HepG2 (cell line): ENCODE data around the gene MLXIPL. TPM values are rescaled to one million over a fixed set of nuclear protein-coding genes. Genes with fewer than 3 reads are reported as not detected.
A peak's percentile ranks its signal among the peaks of the same experiment; 100 is the strongest.

Source experiments
- ATAC-seq: fragments of 200-7000 bp; cut with Tn5 transposase; 3 replicates; pipeline ENCODE4 v1.9.1; 2020; ENCODE audit warnings: mild to moderate bottlenecking, moderate library complexity
- BruUV-seq: library from RNA; stranded (reverse); fragments of 400-500 nt; replicated peaks from 2 replicates; lab custom pipeline; 2021; lab: Mats Ljungman, UMichigan
- CTCF ChIA-PET: fragments of 300-600 bp; formaldehyde crosslinking; extraction: SDS; loops from one replicate; lab custom pipeline; 2021; ENCODE audit warnings: low total read pairs, inconsistent platforms, low intra/inter-chr PET ratio; lab: Yijun Ruan, JAX
- POLR2A ChIA-PET: fragments of 350-600 bp; sonication (Branson Sonifier 250); formaldehyde crosslinking; loops from one replicate; lab custom pipeline; 2020; ENCODE audit warnings: antibody characterized with exemption, inconsistent platforms; lab: Yijun Ruan, JAX
- DNase-seq: peaks from one replicate; pipeline ENCODE4 v3.0.0-alpha.2; 2015; ENCODE audit warnings: low spot score
- FAIRE-seq: peaks from 3 replicates; lab custom pipeline; 2011; peaks lifted over from hg19 to GRCh38; lab: Jason Lieb, UNC
- H2AFZ ChIP-seq: one replicate; pipeline ENCODE4 v1.6.1; 2011; ENCODE audit warnings: low read length, inconsistent platforms
- H3K27ac ChIP-seq: fragments of 300-600 bp; 3 replicates; pipeline ENCODE4 v1.8.0; 2011; ENCODE audit warnings: mixed run types, mild to moderate bottlenecking, mixed read lengths, low read length, inconsistent platforms; ENCODE audit not compliant: insufficient read depth; ENCODE audit errors: extremely low read length
- H3K27me3 ChIP-seq, 2 experiments: fragments of 200-600 bp in 1 of 2; 2 replicates in 1 of 2; 3 replicates in 1 of 2; pipeline versions ENCODE4 v1.6.0 to v1.8.0; 2011; ENCODE audit warnings: low read length in 2 of 2, mild to moderate bottlenecking in 2 of 2, moderate library complexity in 2 of 2, inconsistent platforms in 1 of 2; ENCODE audit not compliant: insufficient read depth in 2 of 2, control insufficient read depth in 1 of 2
- H3K36me3 ChIP-seq, 2 experiments: fragments of 200-600 bp in 1 of 2; replicated peaks in 1 of 2; 2 replicates in 1 of 2; 3 replicates in 1 of 2; pipeline versions ENCODE4 v1.5.1 to v1.8.0; 2011; ENCODE audit warnings: low read length in 2 of 2, inconsistent platforms in 1 of 2; ENCODE audit not compliant: insufficient read depth in 2 of 2, control insufficient read depth in 1 of 2
- H3K4me1 ChIP-seq: 2 replicates; pipeline ENCODE4 v1.5.1; 2012; ENCODE audit warnings: low read length, inconsistent platforms; ENCODE audit not compliant: insufficient read depth
- H3K4me2 ChIP-seq: 2 replicates; pipeline ENCODE4 v1.6.0; 2011; ENCODE audit warnings: low read depth, low read length, inconsistent platforms
- H3K4me3 ChIP-seq, 3 experiments: fragments of 200-600 bp in 1 of 3; sonication (generic), shearing (Covaris generic) in 1 of 3; replicated peaks in 1 of 3; 2 replicates each; pipeline ENCODE4 v1.5.1; 2011 to 2016; ENCODE audit warnings: low read length in 3 of 3, inconsistent platforms in 2 of 3, low read depth in 2 of 3, mild to moderate bottlenecking in 2 of 3, control low read depth in 1 of 3, mixed read lengths in 1 of 3; ENCODE audit not compliant: insufficient read depth in 1 of 3
- H3K79me2 ChIP-seq: one replicate; pipeline ENCODE4 v1.6.1; 2011; ENCODE audit warnings: low read length, inconsistent platforms; ENCODE audit not compliant: insufficient read depth
- H3K9ac ChIP-seq: 2 replicates; pipeline ENCODE4 v1.6.0; 2011; ENCODE audit warnings: mild to moderate bottlenecking, low read depth, low read length, inconsistent platforms; ENCODE audit not compliant: insufficient read depth
- H3K9me3 ChIP-seq: 2 replicates; pipeline ENCODE4 v1.5.1; 2012; ENCODE audit warnings: mild to moderate bottlenecking, low read length
- H4K20me1 ChIP-seq: 2 replicates; pipeline ENCODE4 v1.6.0; 2011; ENCODE audit warnings: inconsistent platforms, mild to moderate bottlenecking, low read length, moderate library complexity; ENCODE audit not compliant: insufficient read depth
- AGO1 ChIP-seq: fragments of 200-400 bp; formaldehyde crosslinking; IDR thresholded peaks from 2 replicates; pipeline ENCODE4 v1.6.1; 2017; ENCODE audit warnings: mild to moderate bottlenecking, low read depth, low read length, moderate library complexity; ENCODE audit not compliant: poor library complexity, severe bottlenecking
- AGO2 ChIP-seq: fragments of 200-400 bp; formaldehyde crosslinking; optimal IDR thresholded peaks from 2 replicates; pipeline ENCODE3; 2017; ENCODE audit warnings: mild to moderate bottlenecking, low read depth, low read length, moderate library complexity
- HHEX ChIP-seq: IDR thresholded peaks from 2 replicates; pipeline ENCODE4 v1.6.1; 2016; ENCODE audit warnings: control low read depth
- HMG20B ChIP-seq: conservative IDR thresholded peaks from 2 replicates; pipeline ENCODE4 v1.6.1; 2016; ENCODE audit warnings: missing genetic modification reagents, missing compliant biosample characterization
- KDM2A ChIP-seq: sonication (generic); formaldehyde crosslinking; IDR thresholded peaks from 2 replicates; pipeline ENCODE4 v1.4.0; 2020; ENCODE audit warnings: low read depth, missing genetic modification reagents, borderline replicate concordance
- NONO ChIP-seq, 2 experiments: fragments of 450-650 bp in 1 of 2; sonication (generic) in 1 of 2; formaldehyde crosslinking in 1 of 2; IDR thresholded peaks in 1 of 2; conservative IDR thresholded peaks in 1 of 2; 2 replicates each; pipeline versions ENCODE4 v1.6.1 to v1.8.0; 2017 to 2022; ENCODE audit warnings: mild to moderate bottlenecking in 1 of 2, missing genetic modification reagents in 1 of 2, moderate library complexity in 1 of 2
- NRL ChIP-seq: sonication (generic); formaldehyde crosslinking; IDR thresholded peaks from 2 replicates; pipeline ENCODE4 v1.5.0; 2020; ENCODE audit warnings: missing genetic modification reagents, mild to moderate bottlenecking, moderate library complexity, borderline replicate concordance
- PAF1 ChIP-seq: IDR thresholded peaks from 2 replicates; pipeline ENCODE4 v1.6.1; 2016; ENCODE audit warnings: missing genetic modification reagents, missing compliant biosample characterization
- RBFOX2 ChIP-seq: fragments of 200-400 bp; formaldehyde crosslinking; IDR thresholded peaks from 2 replicates; pipeline ENCODE4 v1.6.1; 2017; ENCODE audit warnings: low read depth, mild to moderate bottlenecking, low read length
- SAFB2 ChIP-seq: sonication (generic); formaldehyde crosslinking; IDR thresholded peaks from 2 replicates; pipeline ENCODE4 v1.5.1; 2020; ENCODE audit warnings: missing genetic modification reagents, low read depth, mild to moderate bottlenecking, borderline replicate concordance
- ZMYM3 ChIP-seq: sonication (generic); formaldehyde crosslinking; IDR thresholded peaks from 2 replicates; pipeline ENCODE4 v1.5.1; 2020; ENCODE audit warnings: mild to moderate bottlenecking, missing genetic modification reagents
- ZNF326 ChIP-seq: sonication (generic); formaldehyde crosslinking; IDR thresholded peaks from 2 replicates; pipeline ENCODE4 v1.4.0; 2020; ENCODE audit warnings: missing genetic modification reagents, borderline replicate concordance
- WGBS: methylation state at CpG from one replicate; pipeline ENCODE4 v1.1.6; 2017; ENCODE audit warnings: low lambda C conversion rate; 5-methylcytosine and 5-hydroxymethylcytosine counted together
- in situ Hi-C: cut with HindIII; loops from 2 replicates; pipeline ENCODE4 v1.10.0; 2017; ENCODE audit warnings: low pct_unique_long_range_greater_than_20kb; ENCODE audit not compliant: extremely low pct_ligation_motif_present
- intact Hi-C: fragments of 100-400 bp; cut with micrococcal nuclease; formaldehyde crosslinking; loops from one replicate; pipeline ENCODE4 v1.10.0; 2022; ENCODE audit not compliant: unreplicated experiment
- polyA plus RNA-seq, 8 experiments: library from polyadenylated mRNA; depleted of rRNA in 3 of 8; stranded (reverse) in 7 of 8; unstranded in 1 of 8; fragments of >200 nt; fragmentation: Illumina TruSeq in 4 of 8; extraction: Trizol in 4 of 8; gene quantifications; 2 replicates each; pipeline versions ENCODE4 v1.2.1 to v1.2.3, GENCODE V29; 2011 to 2016; ENCODE audit warnings: low read depth in 4 of 8, missing spikeins in 1 of 8, mixed read lengths in 1 of 8; ENCODE audit not compliant: insufficient read depth in 1 of 8
- total RNA-seq, 5 experiments: library from RNA; depleted of rRNA; stranded (reverse); fragments of >200 nt; fragmentation: Illumina TruSeq; extraction: Trizol; gene quantifications; 2 replicates each; pipeline ENCODE4 v1.2.3, GENCODE V29; 2016; ENCODE audit warnings: low read depth in 1 of 5
- TF ChIP-seq, protein P1 (sequence below): sonication (generic); formaldehyde crosslinking; IDR thresholded peaks from 2 replicates; pipeline ENCODE4 v1.4.0; 2020; ENCODE audit warnings: missing genetic modification reagents
- TF ChIP-seq, protein P2 (sequence below), 2 experiments: IDR thresholded peaks; 2 replicates each; pipeline ENCODE4 v1.6.1; 2011 to 2012; ENCODE audit warnings: low read length in 2 of 2, borderline replicate concordance in 1 of 2, low read depth in 1 of 2, mild to moderate bottlenecking in 1 of 2, moderate library complexity in 1 of 2

Gene MLXIPL
- total and polyA plus RNA-seq, 2 of the 13 experiments (the other 11 are each of a cell fraction or from before 2014, with no cell fraction given), result 51.6 to 60.1 TPM

DNA sequence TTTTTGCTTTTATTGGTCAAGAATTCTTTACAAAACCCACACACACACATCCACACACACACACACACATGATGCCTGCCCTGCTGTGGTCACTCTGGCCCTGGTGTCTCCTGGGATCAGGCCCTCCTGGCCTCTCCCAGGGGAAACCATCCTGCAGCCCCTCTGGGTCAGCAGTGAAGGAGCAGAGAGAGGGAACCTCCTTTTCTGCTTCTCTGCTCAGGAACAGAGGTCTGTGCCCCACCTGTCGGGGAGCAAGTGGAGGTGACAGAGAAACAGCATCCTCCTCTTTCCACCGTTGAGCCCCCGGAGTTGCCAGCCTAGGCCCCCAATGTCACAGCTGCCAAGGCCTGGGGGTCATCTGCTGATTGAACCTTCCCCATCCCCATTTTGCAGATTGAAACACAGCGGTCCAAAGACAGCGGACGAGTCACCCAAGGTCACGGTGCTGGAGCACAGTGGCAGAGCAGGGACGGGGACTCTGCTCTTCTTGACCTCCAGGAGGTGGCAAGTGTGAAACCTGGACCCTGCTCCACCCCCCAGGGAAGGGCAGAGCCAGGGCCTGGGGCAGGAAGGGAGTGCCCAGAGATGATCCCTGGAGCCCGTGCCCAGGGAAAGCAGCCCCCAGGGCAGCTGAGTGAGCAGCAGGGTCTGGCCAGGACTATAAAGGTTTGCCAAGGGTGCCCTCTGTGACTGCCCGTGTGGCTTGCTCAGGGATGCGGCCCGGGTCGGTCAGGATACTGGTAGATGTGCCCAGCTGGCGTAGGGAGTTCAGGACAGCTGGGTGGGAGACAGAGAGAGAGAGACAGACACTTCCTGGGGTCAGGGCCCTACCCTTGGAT lies 30.9 kb downstream of the MLXIPL start:
- Histone ChIP-seq H3K4me3 (no peak overlapping the region), H3K27me3 (no peaks in the 10 kb centered on the region), H3K36me3 (peaks cover 11 to 29% of the 10 kb centered on the region in 2 experiments), H3K4me1 (no peaks in the 10 kb centered on the region), H3K9me3 (no peaks in the 10 kb centered on the region), H3K27ac (no peak overlapping the region), H3K4me2 (no peak overlapping the region), H3K79me2 (no peaks in the 10 kb centered on the region), H2AFZ (no peak overlapping the region), H3K9ac (no peak overlapping the region), H4K20me1 (peaks cover 22% of the 10 kb centered on the region)
- 81% methylated on average over 4 of the region's 14 CpGs for WGBS
- TSS peak; percentile 52 for BruUV-seq
- POLR2A ChIA-PET, result no interaction called here
- intact Hi-C loops, result no loop called here
- in situ Hi-C loops, result no loop called here
- DNase-seq, result no peak
- FAIRE-seq, result no peak
- peak; percentile 2 for ATAC-seq
- CTCF ChIA-PET, result no interaction called here
- TF ChIP-seq RBFOX2, result peak; percentile 37; the same call in 1 of the 2 replicates
- TF ChIP-seq KDM2A (CRISPR knock-in tag), result peak; percentile 4; the same call in 1 of the 2 replicates
- no peak for TF ChIP-seq NONO (IDR thresholded peaks at IDR 0.05)
- TF ChIP-seq NONO (CRISPR knock-in tag; conservative IDR thresholded peaks at IDR 0.05), result peak; percentile 19
- TF ChIP-seq, protein P1, sequence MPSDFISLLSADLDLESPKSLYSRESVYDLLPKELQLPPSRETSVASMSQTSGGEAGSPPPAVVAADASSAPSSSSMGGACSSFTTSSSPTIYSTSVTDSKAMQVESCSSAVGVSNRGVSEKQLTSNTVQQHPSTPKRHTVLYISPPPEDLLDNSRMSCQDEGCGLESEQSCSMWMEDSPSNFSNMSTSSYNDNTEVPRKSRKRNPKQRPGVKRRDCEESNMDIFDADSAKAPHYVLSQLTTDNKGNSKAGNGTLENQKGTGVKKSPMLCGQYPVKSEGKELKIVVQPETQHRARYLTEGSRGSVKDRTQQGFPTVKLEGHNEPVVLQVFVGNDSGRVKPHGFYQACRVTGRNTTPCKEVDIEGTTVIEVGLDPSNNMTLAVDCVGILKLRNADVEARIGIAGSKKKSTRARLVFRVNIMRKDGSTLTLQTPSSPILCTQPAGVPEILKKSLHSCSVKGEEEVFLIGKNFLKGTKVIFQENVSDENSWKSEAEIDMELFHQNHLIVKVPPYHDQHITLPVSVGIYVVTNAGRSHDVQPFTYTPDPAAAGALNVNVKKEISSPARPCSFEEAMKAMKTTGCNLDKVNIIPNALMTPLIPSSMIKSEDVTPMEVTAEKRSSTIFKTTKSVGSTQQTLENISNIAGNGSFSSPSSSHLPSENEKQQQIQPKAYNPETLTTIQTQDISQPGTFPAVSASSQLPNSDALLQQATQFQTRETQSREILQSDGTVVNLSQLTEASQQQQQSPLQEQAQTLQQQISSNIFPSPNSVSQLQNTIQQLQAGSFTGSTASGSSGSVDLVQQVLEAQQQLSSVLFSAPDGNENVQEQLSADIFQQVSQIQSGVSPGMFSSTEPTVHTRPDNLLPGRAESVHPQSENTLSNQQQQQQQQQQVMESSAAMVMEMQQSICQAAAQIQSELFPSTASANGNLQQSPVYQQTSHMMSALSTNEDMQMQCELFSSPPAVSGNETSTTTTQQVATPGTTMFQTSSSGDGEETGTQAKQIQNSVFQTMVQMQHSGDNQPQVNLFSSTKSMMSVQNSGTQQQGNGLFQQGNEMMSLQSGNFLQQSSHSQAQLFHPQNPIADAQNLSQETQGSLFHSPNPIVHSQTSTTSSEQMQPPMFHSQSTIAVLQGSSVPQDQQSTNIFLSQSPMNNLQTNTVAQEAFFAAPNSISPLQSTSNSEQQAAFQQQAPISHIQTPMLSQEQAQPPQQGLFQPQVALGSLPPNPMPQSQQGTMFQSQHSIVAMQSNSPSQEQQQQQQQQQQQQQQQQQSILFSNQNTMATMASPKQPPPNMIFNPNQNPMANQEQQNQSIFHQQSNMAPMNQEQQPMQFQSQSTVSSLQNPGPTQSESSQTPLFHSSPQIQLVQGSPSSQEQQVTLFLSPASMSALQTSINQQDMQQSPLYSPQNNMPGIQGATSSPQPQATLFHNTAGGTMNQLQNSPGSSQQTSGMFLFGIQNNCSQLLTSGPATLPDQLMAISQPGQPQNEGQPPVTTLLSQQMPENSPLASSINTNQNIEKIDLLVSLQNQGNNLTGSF (CRISPR knock-in tag), result no peak
- TF ChIP-seq, protein P2, sequence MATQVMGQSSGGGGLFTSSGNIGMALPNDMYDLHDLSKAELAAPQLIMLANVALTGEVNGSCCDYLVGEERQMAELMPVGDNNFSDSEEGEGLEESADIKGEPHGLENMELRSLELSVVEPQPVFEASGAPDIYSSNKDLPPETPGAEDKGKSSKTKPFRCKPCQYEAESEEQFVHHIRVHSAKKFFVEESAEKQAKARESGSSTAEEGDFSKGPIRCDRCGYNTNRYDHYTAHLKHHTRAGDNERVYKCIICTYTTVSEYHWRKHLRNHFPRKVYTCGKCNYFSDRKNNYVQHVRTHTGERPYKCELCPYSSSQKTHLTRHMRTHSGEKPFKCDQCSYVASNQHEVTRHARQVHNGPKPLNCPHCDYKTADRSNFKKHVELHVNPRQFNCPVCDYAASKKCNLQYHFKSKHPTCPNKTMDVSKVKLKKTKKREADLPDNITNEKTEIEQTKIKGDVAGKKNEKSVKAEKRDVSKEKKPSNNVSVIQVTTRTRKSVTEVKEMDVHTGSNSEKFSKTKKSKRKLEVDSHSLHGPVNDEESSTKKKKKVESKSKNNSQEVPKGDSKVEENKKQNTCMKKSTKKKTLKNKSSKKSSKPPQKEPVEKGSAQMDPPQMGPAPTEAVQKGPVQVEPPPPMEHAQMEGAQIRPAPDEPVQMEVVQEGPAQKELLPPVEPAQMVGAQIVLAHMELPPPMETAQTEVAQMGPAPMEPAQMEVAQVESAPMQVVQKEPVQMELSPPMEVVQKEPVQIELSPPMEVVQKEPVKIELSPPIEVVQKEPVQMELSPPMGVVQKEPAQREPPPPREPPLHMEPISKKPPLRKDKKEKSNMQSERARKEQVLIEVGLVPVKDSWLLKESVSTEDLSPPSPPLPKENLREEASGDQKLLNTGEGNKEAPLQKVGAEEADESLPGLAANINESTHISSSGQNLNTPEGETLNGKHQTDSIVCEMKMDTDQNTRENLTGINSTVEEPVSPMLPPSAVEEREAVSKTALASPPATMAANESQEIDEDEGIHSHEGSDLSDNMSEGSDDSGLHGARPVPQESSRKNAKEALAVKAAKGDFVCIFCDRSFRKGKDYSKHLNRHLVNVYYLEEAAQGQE (IDR thresholded peaks at IDR 0.05; ENCODE audit: borderline replicate concordance in 1 of 2, low read depth in 1 of 2, low read length in 2 of 2), result no peak
- TF ChIP-seq AGO2, result peak; percentile 96
- 0 out of 2 replicates have a peak, but pooled peaks have one; percentile 4 for TF ChIP-seq PAF1
- 0 out of 2 replicates have a peak, but pooled peaks have one; percentile 13 for TF ChIP-seq ZNF326 (CRISPR knock-in tag)
- TF ChIP-seq ZMYM3 (CRISPR knock-in tag), result 0 out of 2 replicates have a peak, but pooled peaks have one; percentile 25
- peak; percentile 7 for TF ChIP-seq AGO1
- TF ChIP-seq HHEX (CRISPR knock-in tag), result no peak
- peak; percentile 25; the same call in 1 of the 2 replicates for TF ChIP-seq NRL (CRISPR knock-in tag)
- TF ChIP-seq HMG20B (CRISPR knock-in tag), result no peak
- TF ChIP-seq SAFB2 (CRISPR knock-in tag), result peak; percentile 31; the same call in 1 of the 2 replicates
